Fibroblast of pulmonary artery (primary cell): ENCODE data around the gene RANBP10.

Experiments
- DNase-seq: peaks from one replicate; pipeline ENCODE4 v3.0.0-alpha.2; 2010; ENCODE audit warnings: low read depth
- H3K4me3 ChIP-seq: replicated peaks from 2 replicates; pipeline ENCODE4 v1.5.1; 2011; ENCODE audit warnings: low read depth, mild to moderate bottlenecking, control low read depth, low read length, moderate library complexity
- CTCF ChIP-seq: IDR thresholded peaks from 2 replicates; pipeline ENCODE4 v1.5.1; 2011; ENCODE audit warnings: mild to moderate bottlenecking, control low read depth, low read length, inconsistent platforms; ENCODE audit errors: missing control alignments

RANBP10 gene

GRCh38 chr16:67707790-67708189, 98.6 kb downstream of the RANBP10 start:
- no peak for TF ChIP-seq CTCF
- DNase-seq = no peak
- H3K4me3 ChIP-seq = no peak overlapping the region

GRCh38 chr16:67707210-67707609, 99.2 kb downstream of the RANBP10 start:
- no peak for DNase-seq
- H3K4me3 ChIP-seq = no peak overlapping the region
- no peak for TF ChIP-seq CTCF

GRCh38 chr16:67704110-67704509, 102.2 kb downstream of the RANBP10 start:
- no peak for DNase-seq
- TF ChIP-seq CTCF = no peak

GRCh38 chr16:67703626-67704025, 102.7 kb downstream of the RANBP10 start:
- no peak overlapping the region for H3K4me3 ChIP-seq
- no peak for DNase-seq
- TF ChIP-seq CTCF = no peak

More at GRCh38 chr16:67704110-67704509, 102.2 kb downstream of the RANBP10 start:
- H3K4me3 ChIP-seq = no peak overlapping the region

GRCh38 chr16:67702130-67702529, 104.2 kb downstream of the RANBP10 start:
- H3K4me3 ChIP-seq = no peak overlapping the region
- TF ChIP-seq CTCF = no peak
- DNase-seq = no peak

GRCh38 chr16:67701420-67701819, 104.9 kb downstream of the RANBP10 start:
- no peak overlapping the region for H3K4me3 ChIP-seq
- no peak for DNase-seq
- no peak for TF ChIP-seq CTCF

GRCh38 chr16:67699265-67699664, 107.1 kb downstream of the RANBP10 start:
- H3K4me3 ChIP-seq = no peak overlapping the region
- TF ChIP-seq CTCF = no peak
- no peak for DNase-seq
